ENCODE measurements around the gene STK24. TPM values are rescaled to one million over a fixed set of nuclear protein-coding genes. Genes with fewer than 3 reads are reported as not detected.

STK24 gene
- total and polyA plus RNA-seq, 3 experiments from 2014 or later: 63.6 to 150 (median 149) TPM

DNA sequence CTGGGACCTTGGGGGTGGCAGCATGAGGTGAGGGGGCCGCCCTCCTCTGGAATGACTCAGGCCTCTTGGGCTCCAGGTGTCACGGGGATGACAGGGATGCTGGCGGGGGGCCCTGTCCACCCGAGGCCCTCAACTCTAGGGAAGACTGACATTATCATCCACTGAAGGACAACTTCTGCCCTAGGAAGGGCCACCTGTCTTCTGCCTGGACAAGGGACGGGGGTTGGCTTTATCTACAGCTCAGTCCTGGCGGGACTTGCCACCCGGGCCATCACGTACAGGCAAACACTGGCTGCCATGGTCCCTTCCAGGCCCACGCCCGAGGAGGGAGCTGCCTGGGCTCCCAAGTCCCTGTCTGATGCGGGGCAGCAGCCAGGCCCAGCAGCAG lies 130.7 kb downstream of the STK24 start:
- Histone ChIP-seq H3K27ac (ENCODE audit: low read depth, low read length) (no peak overlapping the region), H3K4me3 (ENCODE audit: low read length) (no peak overlapping the region), H3K9me3 (ENCODE audit: low read length) (no peaks in the 10 kb centered on the region), H3K27me3 (ENCODE audit: insufficient read depth, low read length, poor library complexity, severe bottlenecking) (no peaks in the 10 kb centered on the region), H3K36me3 (ENCODE audit: insufficient read depth, low read length) (no peaks in the 10 kb centered on the region), H3K4me1 (ENCODE audit: insufficient read depth, low read length) (peaks cover 11% of the 10 kb centered on the region)
- DNase-seq: no peak
- H3K27me3 Mint-ChIP-seq: peaks cover 0 to 1% of the 10 kb centered on the region in 2 donors
- H3K36me3 Mint-ChIP-seq: peaks cover 0 to 37% (median 0%) of the 10 kb centered on the region in 3 donors
- peak overlapping the region in 7 of 8 donors; percentile 14 to 90 (median 52) for H3K27ac Mint-ChIP-seq
- H3K9me3 Mint-ChIP-seq: no peaks in the 10 kb centered on the region
- ChIA-PET POLR2A (interaction anchor here (2.0 kb wide), 1 partner anchor 207 kb away, joined by 8 read pairs; no protein-coding TSS in a partner anchor), CTCF (interaction anchor here (0.9 to 5.6 kb wide), 19 partner anchors 11 to 228 kb away, joined by 3 to 151 read pairs (median 5); no protein-coding TSS in a partner anchor)
- H3K4me3 Mint-ChIP-seq: no peak overlapping the region
- H3K4me1 Mint-ChIP-seq: peaks cover 16 to 29% (median 19%) of the 10 kb centered on the region in 3 donors

DNA sequence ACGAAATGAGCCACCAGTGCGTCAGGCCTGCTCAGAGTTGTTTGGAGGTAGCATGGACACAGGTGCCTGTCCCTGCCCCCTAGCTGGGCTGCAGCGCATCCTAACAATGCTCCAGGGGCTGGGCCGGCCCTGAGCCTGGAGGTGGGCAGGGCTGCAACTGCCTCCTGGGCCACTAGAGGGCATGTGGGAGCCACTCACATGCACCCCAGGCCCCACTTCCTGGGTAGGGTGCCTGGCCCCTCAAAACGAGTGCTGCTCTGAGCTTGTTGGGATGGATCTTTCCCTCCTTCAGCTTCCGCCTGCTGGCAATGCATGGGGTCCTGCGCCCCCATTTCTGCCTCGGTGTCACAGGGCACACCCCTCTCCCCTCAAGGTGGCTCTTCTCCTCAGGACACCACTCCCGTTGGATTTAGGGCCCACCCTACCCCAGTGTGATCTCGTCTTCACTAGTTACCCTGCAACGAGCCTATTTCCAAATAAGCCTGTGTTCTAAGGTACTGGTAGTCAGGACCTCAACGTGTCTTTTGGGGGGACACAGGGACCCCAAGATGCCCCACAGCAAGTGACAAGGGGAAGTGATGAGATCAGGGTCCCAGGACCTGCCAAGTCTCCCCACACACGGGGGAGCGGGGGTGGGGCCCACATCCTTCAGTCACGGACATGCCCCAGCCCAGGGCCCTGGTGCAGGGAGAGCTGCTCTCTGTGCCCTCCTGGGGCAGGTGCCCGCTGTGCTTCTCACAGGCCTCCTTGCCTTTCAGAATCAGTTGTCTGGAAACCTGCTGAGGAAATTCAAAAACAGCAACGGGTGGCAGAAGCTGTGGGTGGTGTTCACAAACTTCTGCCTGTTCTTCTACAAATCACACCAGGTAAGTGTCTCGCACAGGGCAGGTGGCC lies 131.3 kb downstream of the STK24 start:
- Histone ChIP-seq H3K27ac (ENCODE audit: low read depth, low read length) (no peak overlapping the region), H3K4me1 (ENCODE audit: insufficient read depth, low read length) (peaks cover 11% of the 10 kb centered on the region), H3K27me3 (ENCODE audit: insufficient read depth, low read length, poor library complexity, severe bottlenecking) (no peaks in the 10 kb centered on the region), H3K36me3 (ENCODE audit: insufficient read depth, low read length) (no peaks in the 10 kb centered on the region), H3K4me3 (ENCODE audit: low read length) (no peak overlapping the region), H3K9me3 (ENCODE audit: low read length) (no peaks in the 10 kb centered on the region)
- peaks cover 0 to 1% of the 10 kb centered on the region in 2 donors for H3K27me3 Mint-ChIP-seq
- H3K27ac Mint-ChIP-seq: peak overlapping the region; percentile 74 to 91 (median 83)
- H3K4me1 Mint-ChIP-seq: peaks cover 10 to 23% (median 13%) of the 10 kb centered on the region in 3 donors
- ChIA-PET CTCF (interaction anchor here (0.5 to 5.6 kb wide), 59 partner anchors 9 to 532 kb away, joined by 3 to 151 read pairs (median 4); partner anchors contain the start of gene DOCK9), POLR2A (interaction anchor here (2.0 kb wide), 1 partner anchor 208 kb away, joined by 8 read pairs; no protein-coding TSS in a partner anchor)
- no peaks in the 10 kb centered on the region for H3K9me3 Mint-ChIP-seq
- peak; percentile 66 to 82 (median 73) for DNase-seq
- peaks cover 0 to 31% (median 0%) of the 10 kb centered on the region in 3 donors for H3K36me3 Mint-ChIP-seq
- peak overlapping the region; percentile 15 to 84 (median 73) for H3K4me3 Mint-ChIP-seq

DNA sequence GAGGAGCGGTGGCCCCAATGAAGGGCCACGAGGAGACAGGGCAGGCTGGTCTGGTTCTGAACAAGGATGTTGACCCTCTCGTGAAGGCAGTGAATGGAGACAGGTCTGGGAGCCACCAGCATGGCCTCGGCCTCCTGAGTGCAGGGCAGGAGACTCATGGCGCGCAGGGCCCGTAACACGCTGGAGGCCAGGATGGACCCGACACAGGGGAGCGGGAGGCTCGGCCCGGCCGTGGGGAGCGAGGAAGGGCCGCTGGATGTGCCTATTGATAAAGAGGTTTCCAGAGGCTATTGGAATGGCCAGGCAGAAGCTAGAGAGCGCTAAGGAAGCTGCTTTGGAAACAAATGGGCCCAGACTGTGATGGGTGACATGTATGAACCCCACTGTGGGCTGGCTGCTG lies 132.5 kb downstream of the STK24 start:
- Histone ChIP-seq H3K4me1 (ENCODE audit: insufficient read depth, low read length) (peaks cover 11% of the 10 kb centered on the region), H3K27me3 (ENCODE audit: insufficient read depth, low read length, poor library complexity, severe bottlenecking) (no peaks in the 10 kb centered on the region), H3K9me3 (ENCODE audit: low read length) (no peaks in the 10 kb centered on the region), H3K4me3 (ENCODE audit: low read length) (no peak overlapping the region), H3K36me3 (ENCODE audit: insufficient read depth, low read length) (no peaks in the 10 kb centered on the region), H3K27ac (ENCODE audit: low read depth, low read length) (no peak overlapping the region)
- Mint-ChIP-seq H3K4me1 (peaks cover 10 to 19% (median 13%) of the 10 kb centered on the region in 3 donors), H3K4me3 (no peak overlapping the region), H3K9me3 (no peaks in the 10 kb centered on the region), H3K36me3 (peaks cover 0 to 24% (median 0%) of the 10 kb centered on the region in 3 donors), H3K27ac (peak overlapping the region in 1 of 8 donors; percentile 43), H3K27me3 (peaks cover 0 to 1% of the 10 kb centered on the region in 2 donors)
- ChIA-PET CTCF (interaction anchor here (0.6 to 5.6 kb wide), 23 partner anchors 8 to 241 kb away, joined by 3 to 151 read pairs (median 9); no protein-coding TSS in a partner anchor), POLR2A (interaction anchor here (2.0 kb wide), 1 partner anchor 209 kb away, joined by 8 read pairs; no protein-coding TSS in a partner anchor)
- no peak for DNase-seq

DNA sequence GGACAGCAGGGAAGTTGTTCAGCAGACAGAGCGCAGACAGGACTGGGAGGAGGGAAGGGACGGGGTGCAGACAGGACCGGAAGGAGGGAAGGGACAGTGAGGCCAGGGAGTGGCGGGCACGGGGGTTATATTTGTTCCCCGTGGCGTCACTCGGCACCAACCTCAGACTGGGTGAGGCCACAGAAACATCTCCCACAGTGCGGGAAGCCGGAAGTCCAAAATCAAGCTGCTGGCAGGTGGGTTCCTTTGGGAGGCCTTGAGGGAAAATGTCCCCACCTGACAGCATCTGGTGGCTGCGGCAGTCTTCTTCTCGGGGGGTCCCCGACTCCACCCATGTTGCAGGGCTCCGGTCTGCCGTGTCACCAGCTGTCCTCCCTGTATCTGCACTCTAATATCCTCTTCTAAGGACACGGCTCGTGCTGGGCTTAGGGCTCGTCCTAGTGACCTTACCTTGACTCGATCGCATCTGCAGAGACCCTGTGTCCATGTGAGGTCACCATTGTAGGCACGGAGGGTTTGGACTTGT lies 133.0 kb downstream of the STK24 start:
- Histone ChIP-seq H3K27ac (ENCODE audit: low read depth, low read length) (no peak overlapping the region), H3K4me1 (ENCODE audit: insufficient read depth, low read length) (peaks cover 11% of the 10 kb centered on the region), H3K36me3 (ENCODE audit: insufficient read depth, low read length) (no peaks in the 10 kb centered on the region), H3K27me3 (ENCODE audit: insufficient read depth, low read length, poor library complexity, severe bottlenecking) (no peaks in the 10 kb centered on the region), H3K9me3 (ENCODE audit: low read length) (no peaks in the 10 kb centered on the region), H3K4me3 (ENCODE audit: low read length) (no peak overlapping the region)
- Mint-ChIP-seq H3K4me3 (no peak overlapping the region), H3K36me3 (peaks cover 0 to 20% (median 0%) of the 10 kb centered on the region in 3 donors), H3K4me1 (peaks cover 10 to 19% (median 13%) of the 10 kb centered on the region in 3 donors), H3K9me3 (no peaks in the 10 kb centered on the region), H3K27ac (peak overlapping the region in 1 of 8 donors; percentile 95), H3K27me3 (peaks cover 0 to 1% of the 10 kb centered on the region in 2 donors)
- CTCF ChIA-PET: interaction anchor here (3.0 to 5.6 kb wide), 2 partner anchors 208 to 212 kb away, joined by 17 to 151 read pairs; no protein-coding TSS in a partner anchor
- POLR2A ChIA-PET: no interaction called here
- DNase-seq: no peak

DNA sequence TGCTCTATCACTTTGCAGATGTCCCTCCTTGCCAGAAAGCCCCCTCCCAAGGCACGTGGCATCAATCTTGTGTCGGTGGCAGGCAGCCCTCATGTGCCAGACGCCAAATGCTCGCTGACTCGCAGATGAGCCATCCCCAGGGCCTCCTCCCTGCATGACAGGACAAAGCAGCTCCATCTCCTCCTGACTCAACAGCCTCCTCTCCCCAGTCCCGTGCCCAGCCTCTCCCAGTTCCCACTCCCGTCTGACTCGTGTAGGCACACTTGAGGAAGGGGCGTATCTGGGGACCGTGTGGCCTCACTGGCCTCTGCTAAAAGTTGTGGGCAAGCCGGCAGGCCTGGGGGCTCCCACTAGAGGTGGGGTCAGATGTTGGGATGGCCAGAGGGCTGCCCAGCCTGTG lies 133.6 kb downstream of the STK24 start:
- Histone ChIP-seq H3K9me3 (ENCODE audit: low read length) (no peaks in the 10 kb centered on the region), H3K4me3 (ENCODE audit: low read length) (no peak overlapping the region), H3K36me3 (ENCODE audit: insufficient read depth, low read length) (no peaks in the 10 kb centered on the region), H3K27me3 (ENCODE audit: insufficient read depth, low read length, poor library complexity, severe bottlenecking) (no peaks in the 10 kb centered on the region), H3K27ac (ENCODE audit: low read depth, low read length) (no peak overlapping the region), H3K4me1 (ENCODE audit: insufficient read depth, low read length) (peaks cover 11% of the 10 kb centered on the region)
- Mint-ChIP-seq H3K4me1 (peaks cover 10 to 19% (median 13%) of the 10 kb centered on the region in 3 donors), H3K27ac (peak overlapping the region in 1 of 8 donors; percentile 95), H3K4me3 (no peak overlapping the region), H3K36me3 (peaks cover 0 to 15% (median 0%) of the 10 kb centered on the region in 3 donors), H3K27me3 (peaks cover 0 to 1% of the 10 kb centered on the region in 2 donors), H3K9me3 (no peaks in the 10 kb centered on the region)
- POLR2A ChIA-PET: no interaction called here
- DNase-seq: no peak
- CTCF ChIA-PET: interaction anchor here (2.6 to 5.6 kb wide), 2 partner anchors 209 kb away, joined by 17 to 151 read pairs; no protein-coding TSS in a partner anchor

DNA sequence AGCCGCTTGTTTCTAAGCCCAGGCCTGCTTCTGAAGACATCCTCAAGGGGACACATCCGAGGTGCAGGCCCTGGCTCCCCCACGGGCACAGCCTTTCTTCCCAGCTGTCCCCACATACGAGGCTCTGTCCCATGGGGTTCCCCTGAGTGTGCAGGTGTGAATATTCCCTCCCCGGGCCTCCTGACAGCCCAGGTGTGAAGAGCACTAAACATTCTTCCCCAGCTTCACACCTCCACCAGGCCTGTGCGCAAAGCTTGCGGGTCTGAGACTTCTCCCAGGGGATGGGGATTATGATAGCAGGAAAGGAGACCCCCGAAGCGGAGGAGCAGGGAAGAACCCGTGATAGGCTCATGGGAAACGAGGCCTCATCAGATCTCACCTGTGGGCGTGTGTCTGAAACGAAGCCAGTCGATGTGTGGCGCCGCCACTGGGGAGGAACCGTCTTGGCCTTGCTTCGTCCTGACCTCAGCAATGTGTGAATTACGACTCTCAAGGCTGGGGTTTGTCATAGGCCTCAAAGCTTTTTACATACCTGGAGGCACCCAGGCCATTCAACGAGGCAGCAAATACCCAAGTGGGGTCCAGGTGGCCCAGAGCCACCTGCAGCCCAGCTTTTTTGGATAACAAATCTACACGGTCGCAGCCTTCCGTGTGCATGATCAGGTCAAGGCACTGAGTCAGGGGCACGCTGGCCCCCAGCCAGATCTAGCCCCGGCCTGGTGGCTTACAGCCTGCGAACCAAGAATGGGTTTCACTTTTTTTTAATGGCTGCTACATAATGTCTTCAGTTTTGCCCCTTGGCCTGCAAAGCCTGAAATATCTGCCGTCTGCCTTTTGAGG lies 134.3 kb downstream of the STK24 start:
- ChIA-PET CTCF (interaction anchor here (2.6 kb wide), 1 partner anchor 210 kb away, joined by 17 read pairs; no protein-coding TSS in a partner anchor), POLR2A (no interaction called here)
- DNase-seq: no peak
- H3K9me3 ChIP-seq (ENCODE audit: low read length): no peaks in the 10 kb centered on the region
- peaks cover 11% of the 10 kb centered on the region for H3K4me1 ChIP-seq (ENCODE audit: insufficient read depth, low read length)
- H3K27ac Mint-ChIP-seq: no peak overlapping the region
- peaks cover 0 to 8% (median 0%) of the 10 kb centered on the region in 3 donors for H3K36me3 Mint-ChIP-seq
- H3K4me3 Mint-ChIP-seq: no peak overlapping the region
- peaks cover 10 to 19% (median 13%) of the 10 kb centered on the region in 3 donors for H3K4me1 Mint-ChIP-seq
- H3K4me3 ChIP-seq (ENCODE audit: low read length): no peak overlapping the region
- H3K36me3 ChIP-seq (ENCODE audit: insufficient read depth, low read length): no peaks in the 10 kb centered on the region
- H3K27me3 ChIP-seq (ENCODE audit: insufficient read depth, low read length, poor library complexity, severe bottlenecking): no peaks in the 10 kb centered on the region
- peaks cover 0 to 1% of the 10 kb centered on the region in 2 donors for H3K27me3 Mint-ChIP-seq
- H3K27ac ChIP-seq (ENCODE audit: low read depth, low read length): no peak overlapping the region
- H3K9me3 Mint-ChIP-seq: no peaks in the 10 kb centered on the region

DNA sequence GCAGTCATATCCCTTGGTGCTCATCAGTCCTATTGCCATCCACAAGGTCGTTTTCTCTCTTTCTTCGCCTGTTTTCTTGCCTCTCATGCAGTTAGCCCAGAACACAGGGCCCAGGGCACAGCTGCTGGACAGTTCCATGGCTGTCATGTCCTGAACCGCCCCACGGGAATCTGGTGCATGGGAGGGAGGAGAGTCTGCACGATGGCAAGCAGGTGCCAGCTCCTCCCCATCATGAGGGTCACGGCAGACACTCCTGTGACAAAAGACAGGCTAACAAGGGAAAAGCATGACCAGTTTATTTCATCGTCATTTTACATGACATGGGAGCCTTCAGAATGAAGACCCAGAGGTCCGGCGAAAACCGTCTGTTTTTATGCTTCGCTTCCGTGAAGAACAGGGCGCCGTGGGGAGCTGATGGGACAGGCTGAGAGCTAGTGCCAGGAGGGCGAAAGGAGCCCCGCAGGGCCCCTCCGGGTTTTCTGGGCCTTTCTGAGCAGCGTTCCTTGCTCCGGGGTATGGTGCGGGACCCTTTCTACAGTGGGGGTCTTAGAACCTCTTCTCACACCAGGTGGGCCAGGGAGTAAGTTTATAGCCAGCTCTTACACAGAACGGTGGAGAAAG lies 135.7 kb downstream of the STK24 start:
- H3K4me3 Mint-ChIP-seq: no peak overlapping the region
- peaks cover 0 to 1% of the 10 kb centered on the region in 2 donors for H3K27me3 Mint-ChIP-seq
- CTCF ChIA-PET: interaction anchor here (2.6 kb wide), 1 partner anchor 212 kb away, joined by 17 read pairs; no protein-coding TSS in a partner anchor
- Histone ChIP-seq H3K27ac (ENCODE audit: low read depth, low read length) (no peak overlapping the region), H3K36me3 (ENCODE audit: insufficient read depth, low read length) (no peaks in the 10 kb centered on the region), H3K27me3 (ENCODE audit: insufficient read depth, low read length, poor library complexity, severe bottlenecking) (no peaks in the 10 kb centered on the region), H3K4me1 (ENCODE audit: insufficient read depth, low read length) (peaks cover 11% of the 10 kb centered on the region), H3K4me3 (ENCODE audit: low read length) (no peak overlapping the region), H3K9me3 (ENCODE audit: low read length) (no peaks in the 10 kb centered on the region)
- H3K36me3 Mint-ChIP-seq: no peaks in the 10 kb centered on the region
- POLR2A ChIA-PET: no interaction called here
- no peak overlapping the region for H3K27ac Mint-ChIP-seq
- peaks cover 10 to 18% (median 12%) of the 10 kb centered on the region in 3 donors for H3K4me1 Mint-ChIP-seq
- H3K9me3 Mint-ChIP-seq: no peaks in the 10 kb centered on the region
- DNase-seq: no peak

Measured in CD8-positive, alpha-beta memory T cell (primary cell).